Stimulated activated CD8-positive, alpha-beta memory T cell treated with anti-CD3 and anti-CD28 coated beads, Interleukin-7, amount 100 ng/mL, for 24 hours (primary cell): ENCODE results near the gene PHC3.

ENCODE experiments used
- DNase-seq: peaks from one replicate; pipeline ENCODE4 v3.0.0-alpha.2; 2020; ENCODE audit warnings: low read depth

PHC3 gene

DNA sequence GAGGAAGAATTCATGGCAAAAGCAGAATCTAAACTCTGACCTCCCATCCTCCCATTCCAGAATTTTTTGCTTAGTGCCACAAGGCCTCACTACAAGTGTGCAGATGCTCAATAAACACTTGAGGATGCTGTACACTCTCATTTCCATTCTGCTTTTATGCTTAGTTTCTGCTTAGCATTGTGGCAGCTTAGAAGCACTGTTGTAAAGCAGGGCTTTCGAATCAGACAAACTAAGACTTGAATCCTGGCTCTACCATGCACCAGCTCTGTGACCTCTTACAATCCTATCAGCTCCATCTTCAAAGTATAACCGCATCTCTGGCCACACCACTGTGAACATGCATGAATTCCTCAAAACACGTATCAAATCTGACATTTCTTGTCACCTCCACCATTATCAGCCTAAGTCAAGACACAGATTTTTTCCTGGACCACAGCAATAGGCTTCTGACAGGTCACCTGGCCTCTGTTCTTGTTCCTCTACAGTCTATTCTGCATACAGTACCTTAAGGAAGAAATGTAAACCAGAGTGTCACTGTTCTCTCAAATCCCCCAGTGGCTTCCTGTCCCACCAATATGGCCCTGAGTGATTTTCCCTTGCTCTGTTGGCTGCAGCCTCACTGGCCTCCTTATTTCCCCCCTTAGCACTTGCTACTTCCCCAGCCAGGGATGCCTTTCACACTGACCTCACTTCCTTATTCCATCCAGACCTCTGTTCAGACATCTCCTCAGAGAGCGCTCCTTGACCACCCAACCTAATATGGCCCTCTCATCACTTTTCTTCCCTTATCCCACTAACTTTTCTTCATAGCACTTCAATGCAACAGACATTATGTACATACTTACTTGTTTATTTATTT, 8.1 kb upstream of the PHC3 start:
- no peak for DNase-seq

GRCh38 chr3:170180079-170180907, 1.2 kb downstream of the PHC3 start:
- no peak for DNase-seq

GRCh38 chr3:170179432-170179831, 2.1 kb downstream of the PHC3 start:
- DNase-seq = no peak

DNA sequence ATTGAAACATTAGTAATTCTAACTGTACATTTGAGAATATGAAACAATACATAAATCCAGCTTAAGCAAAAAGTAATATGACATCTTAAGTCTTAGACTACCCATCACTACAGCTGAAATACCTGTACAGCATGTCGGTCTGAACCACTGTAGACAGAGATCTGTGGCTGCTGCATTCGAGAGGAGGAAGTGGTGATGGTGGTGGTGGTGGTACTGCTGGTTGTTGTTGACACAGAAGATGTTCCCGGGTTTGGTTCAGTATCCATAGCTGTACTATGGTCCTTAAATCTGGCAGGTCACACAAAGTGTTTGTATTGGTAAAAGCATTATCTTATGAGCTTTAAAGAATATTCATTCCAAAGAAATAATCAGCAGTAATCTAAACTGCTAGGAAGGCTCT, 2.9 kb downstream of the PHC3 start:
- DNase-seq = no peak

GRCh38 chr3:170171563-170171962, 10.0 kb downstream of the PHC3 start:
- no peak for DNase-seq

DNA sequence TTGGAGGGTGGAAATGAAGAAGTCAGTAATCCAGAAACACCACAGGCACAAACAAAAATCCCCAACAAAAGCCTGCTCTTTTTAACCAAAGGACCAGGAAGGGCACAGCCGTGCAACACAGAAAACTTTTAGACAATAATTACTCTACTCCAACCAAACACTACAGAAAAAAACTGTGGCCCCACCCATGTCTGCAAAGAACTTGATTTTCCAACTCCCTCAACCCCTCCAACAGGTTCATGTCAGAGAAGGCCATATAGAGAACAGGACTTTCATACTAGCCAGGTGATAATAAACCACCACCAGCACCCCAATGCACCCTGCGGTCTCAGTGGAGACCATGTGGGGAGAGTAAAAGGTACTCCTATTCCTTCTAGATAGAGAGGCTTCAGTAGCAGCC, 16.8 kb downstream of the PHC3 start:
- DNase-seq = no peak

DNA sequence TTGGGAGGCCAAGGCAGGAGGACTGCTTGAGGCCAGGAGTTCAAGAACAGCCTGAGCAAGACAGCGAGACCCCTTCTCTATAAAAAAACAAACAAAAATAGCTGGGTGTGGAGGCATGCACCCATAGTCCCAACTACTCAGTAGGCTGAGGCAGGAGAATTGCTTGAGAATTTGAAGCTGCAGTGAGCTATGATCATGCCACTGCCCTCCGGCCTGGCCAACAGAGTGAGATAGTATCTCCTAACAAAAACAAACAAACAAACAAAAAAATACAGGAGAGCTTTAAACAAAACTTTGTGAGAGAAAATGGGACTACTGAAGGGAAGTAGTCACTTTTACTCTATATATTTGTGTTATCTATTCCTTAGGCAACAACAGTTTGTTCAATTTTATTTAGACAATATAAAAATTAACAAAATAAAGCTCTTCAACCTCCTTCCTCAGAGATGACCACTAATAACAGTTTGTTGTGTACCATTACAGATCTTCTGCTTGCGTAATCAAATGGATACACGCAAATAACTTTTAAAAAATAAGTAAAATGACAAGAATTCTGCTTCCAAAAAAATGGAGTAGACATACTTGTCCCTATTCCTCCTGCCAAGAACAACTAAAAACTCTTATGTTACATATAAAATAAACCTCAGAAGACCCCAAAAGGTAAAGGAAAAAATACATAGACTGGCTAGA, 17.4 kb downstream of the PHC3 start:
- no peak for DNase-seq

GRCh38 chr3:170162630-170163029, 18.9 kb downstream of the PHC3 start:
- DNase-seq = no peak

GRCh38 chr3:170162052-170162451, 19.5 kb downstream of the PHC3 start:
- DNase-seq = no peak

GRCh38 chr3:170159933-170160332, 21.6 kb downstream of the PHC3 start:
- DNase-seq = no peak

GRCh38 chr3:170159459-170159858, 22.1 kb downstream of the PHC3 start:
- DNase-seq = no peak

DNA sequence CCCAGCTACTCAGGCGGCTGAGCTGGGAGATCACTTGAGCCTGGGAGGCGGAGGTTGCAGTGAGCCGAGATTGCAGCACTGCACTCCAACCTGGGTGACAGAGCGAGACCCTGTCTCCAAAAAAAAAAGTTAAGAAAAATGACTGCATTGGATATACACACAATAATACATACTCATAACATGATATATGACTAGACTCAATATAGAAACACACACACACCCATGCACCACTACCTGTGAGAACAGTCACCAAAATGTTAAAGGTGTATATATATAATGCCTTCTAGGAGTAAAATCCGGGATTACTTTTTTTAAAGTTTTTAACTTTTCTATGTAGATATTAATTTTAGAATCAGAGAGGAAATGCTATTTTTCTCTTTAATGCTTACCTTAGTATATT, 25.9 kb downstream of the PHC3 start:
- DNase-seq = no peak

DNA sequence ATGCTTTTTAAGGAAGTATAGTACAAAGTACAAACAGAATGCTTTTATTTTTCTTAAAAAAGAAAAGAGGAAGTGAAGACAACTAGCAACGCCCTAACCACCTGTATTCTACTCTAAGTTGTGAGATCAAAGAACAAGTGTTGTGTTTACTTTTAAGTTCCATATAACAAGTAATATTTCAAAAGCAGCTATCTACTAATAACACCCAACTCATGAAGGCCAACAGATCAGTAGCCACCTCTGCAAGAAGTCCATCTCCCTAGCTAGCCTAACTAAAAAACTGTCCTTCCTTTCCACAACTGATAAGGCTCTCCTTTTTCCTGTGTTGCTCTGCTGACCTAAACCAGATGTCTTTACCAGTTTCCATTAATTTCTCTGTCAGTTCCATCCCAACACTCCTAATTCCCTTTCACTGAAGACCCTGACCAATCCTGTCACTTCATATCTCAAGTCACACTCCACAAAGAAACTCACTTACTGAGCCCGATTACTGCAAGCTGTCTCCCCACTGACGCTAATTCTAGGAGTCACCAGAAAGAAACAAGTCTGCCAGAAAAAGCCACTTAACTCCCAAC, 26.9 kb downstream of the PHC3 start:
- DNase-seq = no peak

DNA sequence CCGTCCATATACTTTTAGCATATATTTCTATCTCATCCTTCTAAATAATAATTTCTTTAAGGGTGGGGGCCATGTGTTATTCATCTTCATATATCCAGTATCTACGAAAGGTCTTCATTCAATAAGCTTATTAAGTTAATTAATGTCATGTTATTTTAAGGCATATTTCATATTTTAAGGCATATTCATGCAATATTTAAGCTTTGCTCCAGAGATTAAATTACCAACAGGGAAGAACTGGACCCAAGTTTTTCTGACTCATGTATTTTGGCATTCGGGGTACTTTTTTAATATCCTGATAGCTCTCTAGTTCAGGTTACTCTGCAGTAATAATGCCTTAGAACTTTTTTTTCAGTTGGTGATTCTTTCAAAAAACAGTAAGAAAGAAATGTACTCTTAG, 27.4 kb downstream of the PHC3 start:
- DNase-seq = no peak

DNA sequence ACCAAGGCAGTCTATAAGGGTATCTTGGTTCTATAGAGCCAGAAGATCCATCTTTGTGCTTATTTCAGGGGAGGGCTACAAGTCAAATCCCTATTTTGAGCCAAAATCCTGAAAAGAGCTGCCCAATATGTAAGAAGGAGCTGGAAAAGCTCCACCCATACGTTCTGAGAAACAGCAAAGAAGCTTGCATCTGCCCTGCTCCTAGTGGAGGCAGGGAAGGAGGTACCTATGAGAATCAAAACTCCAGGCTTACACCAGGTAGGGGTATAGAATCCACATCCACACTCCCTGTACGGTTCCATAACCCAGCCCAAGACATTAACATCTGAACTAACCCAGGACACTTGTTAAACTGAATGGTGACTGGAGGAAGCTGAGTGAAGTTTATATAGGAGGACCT, 30.0 kb downstream of the PHC3 start:
- no peak for DNase-seq

GRCh38 chr3:170149016-170149415, 32.5 kb downstream of the PHC3 start:
- DNase-seq = no peak

- DNase-seq = no peak
These were observed 36.3 kb downstream of the PHC3 start for GRCh38 chr3:170145278-170145677.

GRCh38 chr3:170144437-170144843, 37.1 kb downstream of the PHC3 start:
- no peak for DNase-seq

GRCh38 chr3:170142373-170142772, 39.2 kb downstream of the PHC3 start:
- no peak for DNase-seq

- DNase-seq = no peak
These were observed 43.5 kb downstream of the PHC3 start for GRCh38 chr3:170137986-170138385.

- DNase-seq = no peak
These were observed 49.2 kb downstream of the PHC3 start for GRCh38 chr3:170132335-170132734.

GRCh38 chr3:170130532-170130931, 51.0 kb downstream of the PHC3 start:
- DNase-seq = no peak
